Fibroblast of pulmonary artery (primary cell): ENCODE measurements around the gene PDE4D.

ENCODE experiments used
- DNase-seq: peaks from one replicate; pipeline ENCODE4 v3.0.0-alpha.2; 2010; ENCODE audit warnings: low read depth
- H3K4me3 ChIP-seq: replicated peaks from 2 replicates; pipeline ENCODE4 v1.5.1; 2011; ENCODE audit warnings: low read depth, mild to moderate bottlenecking, control low read depth, low read length, moderate library complexity
- CTCF ChIP-seq: IDR thresholded peaks from 2 replicates; pipeline ENCODE4 v1.5.1; 2011; ENCODE audit warnings: mild to moderate bottlenecking, control low read depth, low read length, inconsistent platforms; ENCODE audit errors: missing control alignments

PDE4D gene

GRCh38 chr5:59571067-59571466 lies 322.5 kb downstream of the PDE4D start:
- no peak for TF ChIP-seq CTCF
- no peak for DNase-seq
- H3K4me3 ChIP-seq: no peak overlapping the region

- TF ChIP-seq CTCF: no peak
- H3K4me3 ChIP-seq: no peak overlapping the region
- no peak for DNase-seq
Measured at GRCh38 chr5:59569608-59570334, 323.8 kb downstream of the PDE4D start.

GRCh38 chr5:59569158-59569557 lies 324.4 kb downstream of the PDE4D start:
- DNase-seq: no peak
- no peak overlapping the region for H3K4me3 ChIP-seq
- TF ChIP-seq CTCF: no peak

GRCh38 chr5:59568161-59568560 lies 325.4 kb downstream of the PDE4D start:
- no peak overlapping the region for H3K4me3 ChIP-seq
- no peak for TF ChIP-seq CTCF
- no peak for DNase-seq

GRCh38 chr5:59565551-59565950 lies 328.0 kb downstream of the PDE4D start:
- no peak for TF ChIP-seq CTCF
- DNase-seq: no peak
- H3K4me3 ChIP-seq: no peak overlapping the region

GRCh38 chr5:59564895-59565294 lies 328.6 kb downstream of the PDE4D start:
- no peak for DNase-seq
- no peak overlapping the region for H3K4me3 ChIP-seq
- TF ChIP-seq CTCF: no peak
